Right lobe of liver (tissue), 4 donors: ENCODE measurements around the gene ADGRG3.

Experiments used
- CTCF ChIP-seq, 4 donors: fragments of 200-600 bp in 3 of 4; fragments of 450-650 bp in 1 of 4; IDR thresholded peaks; one replicate each; pipeline versions ENCODE4 v1.5.1 to v1.8.0; 2016 to 2022; ENCODE audit warnings: antibody characterized with exemption in 4 of 4, mild to moderate bottlenecking in 2 of 4
- POLR2A ChIP-seq: fragments of 450-650 bp; IDR thresholded peaks from one replicate; pipeline ENCODE4 v1.6.1; 2017; ENCODE audit warnings: antibody characterized with exemption, mild to moderate bottlenecking
- donor health status: DM: no; HTN: no; CAD: no.
- donor health status: DM: no; HTN: no; CAD: no.
- donor health status: DM: no; HTN: yes; CAD: no.

GRCh38 chr16:57722210-57722499 lies 54.0 kb downstream of the ADGRG3 start:
- TF ChIP-seq POLR2A (no peak), CTCF (IDR thresholded peaks at IDR 0.05) (no peak)
